Kidney epithelial cell (primary cell): Measurements from ENCODE around the gene MAJIN. TPM values are rescaled to one million over a fixed set of nuclear protein-coding genes. Genes with fewer than 3 reads are reported as not detected.

Source experiments
- DNase-seq: peaks from one replicate; pipeline ENCODE4 v3.0.0-alpha.2; 2010; ENCODE audit warnings: low read depth
- H3K27me3 ChIP-seq: 2 replicates; pipeline ENCODE4 v1.6.0; 2011; ENCODE audit warnings: low read length; ENCODE audit not compliant: control insufficient read depth, insufficient read depth
- H3K36me3 ChIP-seq: 2 replicates; pipeline ENCODE4 v1.5.1; 2011; ENCODE audit warnings: low read length; ENCODE audit not compliant: control insufficient read depth, insufficient read depth
- H3K4me3 ChIP-seq: 2 replicates; pipeline ENCODE4 v1.5.1; 2011; ENCODE audit warnings: low read depth, mild to moderate bottlenecking, control low read depth, low read length
- CTCF ChIP-seq: IDR thresholded peaks from 2 replicates; pipeline ENCODE4 v1.5.1; 2011; ENCODE audit warnings: mild to moderate bottlenecking, moderate library complexity, low read length, control low read depth, inconsistent platforms; ENCODE audit not compliant: insufficient read depth, poor library complexity, severe bottlenecking
- total RNA-seq: library from RNA; depleted of rRNA; stranded (reverse); fragments of >200 nt; gene quantifications from 2 replicates; pipeline ENCODE4 v1.2.3, GENCODE V29; 2015

The MAJIN gene
- total RNA-seq, 1 donor from 2014 or later, result 0.17 TPM

- no peak for DNase-seq
- H3K27me3 ChIP-seq, result no peaks in the 10 kb centered on the region
- H3K36me3 ChIP-seq, result no peaks in the 10 kb centered on the region
- TF ChIP-seq CTCF, result no peak
- no peak overlapping the region for H3K4me3 ChIP-seq
These were observed 73.4 kb downstream of the MAJIN start for GRCh38 chr11:64898541-64898940.

- no peak overlapping the region for H3K4me3 ChIP-seq
- H3K27me3 ChIP-seq, result no peaks in the 10 kb centered on the region
- TF ChIP-seq CTCF, result no peak
- no peaks in the 10 kb centered on the region for H3K36me3 ChIP-seq
- DNase-seq, result no peak
These were observed 73.8 kb downstream of the MAJIN start for GRCh38 chr11:64898076-64898445.

GRCh38 chr11:64897381-64898075, 74.4 kb downstream of the MAJIN start:
- no peak for TF ChIP-seq CTCF
- Histone ChIP-seq H3K4me3 (no peak overlapping the region), H3K36me3 (no peaks in the 10 kb centered on the region), H3K27me3 (no peaks in the 10 kb centered on the region)
- no peak for DNase-seq

GRCh38 chr11:64896448-64897022, 75.4 kb downstream of the MAJIN start:
- no peak overlapping the region for H3K4me3 ChIP-seq
- no peak for DNase-seq
- TF ChIP-seq CTCF, result no peak
- no peaks in the 10 kb centered on the region for H3K27me3 ChIP-seq
- no peaks in the 10 kb centered on the region for H3K36me3 ChIP-seq

- H3K36me3 ChIP-seq, result no peaks in the 10 kb centered on the region
- H3K4me3 ChIP-seq, result no peak overlapping the region
- no peak for TF ChIP-seq CTCF
- no peaks in the 10 kb centered on the region for H3K27me3 ChIP-seq
- no peak for DNase-seq
These were observed 77.0 kb downstream of the MAJIN start for GRCh38 chr11:64894812-64895452.
